ENCODE data around the gene ASIC5. TPM values are rescaled to one million over a fixed set of nuclear protein-coding genes. Genes with fewer than 3 reads are reported as not detected.

The ASIC5 gene
- total RNA-seq, 2 donors from 2014 or later, result 0.15 TPM; not detected in 1

GRCh38 chr4:155907556-155907955 is 41.5 kb upstream of the ASIC5 start:
- H3K9me3 ChIP-seq, result no peaks in the 10 kb centered on the region
- no peak overlapping the region for H3K4me3 ChIP-seq
- H3K4me1 ChIP-seq, result no peaks in the 10 kb centered on the region
- H3K27ac ChIP-seq, result no peak overlapping the region
- no peak for TF ChIP-seq CTCF (IDR thresholded peaks at IDR 0.05)
- no peaks in the 10 kb centered on the region for H3K27me3 ChIP-seq
- intact Hi-C loops (cut with DNase I), result no loop called here
- H3K9ac ChIP-seq (ENCODE audit: low read depth in 2 of 2, low read length in 2 of 2), result no peak overlapping the region
- H3K36me3 ChIP-seq, result no peaks in the 10 kb centered on the region
- no peak for DNase-seq

- Histone ChIP-seq H3K4me1 (no peaks in the 10 kb centered on the region), H3K9me3 (no peaks in the 10 kb centered on the region), H3K27me3 (no peaks in the 10 kb centered on the region), H3K9ac (ENCODE audit: low read depth in 2 of 2, low read length in 2 of 2) (no peak overlapping the region), H3K27ac (no peak overlapping the region), H3K4me3 (no peak overlapping the region), H3K36me3 (no peaks in the 10 kb centered on the region)
- DNase-seq, result no peak
- intact Hi-C loops (cut with DNase I), result no loop called here
- no peak for TF ChIP-seq CTCF (IDR thresholded peaks at IDR 0.05)
Measured at GRCh38 chr4:155906554-155907247, 40.6 kb upstream of the ASIC5 start.

GRCh38 chr4:155904331-155904730 is 38.3 kb upstream of the ASIC5 start:
- Histone ChIP-seq H3K9me3 (no peaks in the 10 kb centered on the region), H3K36me3 (no peaks in the 10 kb centered on the region), H3K9ac (ENCODE audit: low read depth in 2 of 2, low read length in 2 of 2) (no peak overlapping the region), H3K27me3 (no peaks in the 10 kb centered on the region), H3K4me3 (no peak overlapping the region), H3K4me1 (no peaks in the 10 kb centered on the region), H3K27ac (no peak overlapping the region)
- TF ChIP-seq CTCF (IDR thresholded peaks at IDR 0.05), result no peak
- DNase-seq, result no peak
- intact Hi-C loops (cut with DNase I), result no loop called here

GRCh38 chr4:155903453-155903852 is 37.4 kb upstream of the ASIC5 start, which contains the start of gene TDO2:
TDO2 (plus strand) TSS chr4:155903696; CDS start chr4:155903759, 63 bp downstream.
- H3K9ac ChIP-seq (ENCODE audit: low read depth in 2 of 2, low read length in 2 of 2), result no peak within 1 kb of the TSS
- DNase-seq, result no peak
- H3K4me1 ChIP-seq, result no peaks in the 10 kb centered on the region
- no peak within 1 kb of the TSS for H3K27ac ChIP-seq
- no peaks in the 10 kb centered on the region for H3K36me3 ChIP-seq
- no peaks in the 10 kb centered on the region for H3K9me3 ChIP-seq
- TF ChIP-seq CTCF (IDR thresholded peaks at IDR 0.05), result no peak
- H3K27me3 ChIP-seq, result no peaks in the 10 kb centered on the region
- no peak within 1 kb of the TSS for H3K4me3 ChIP-seq
- intact Hi-C loops (cut with DNase I), result no loop called here

- no peak overlapping the region for H3K4me3 ChIP-seq
- DNase-seq, result no peak
- H3K9me3 ChIP-seq, result no peaks in the 10 kb centered on the region
- no peak overlapping the region for H3K27ac ChIP-seq
- H3K4me1 ChIP-seq, result no peaks in the 10 kb centered on the region
- TF ChIP-seq CTCF (IDR thresholded peaks at IDR 0.05), result no peak
- no peak overlapping the region for H3K9ac ChIP-seq (ENCODE audit: low read depth in 2 of 2, low read length in 2 of 2)
- no peaks in the 10 kb centered on the region for H3K27me3 ChIP-seq
- intact Hi-C loops (cut with DNase I), result no loop called here
- no peaks in the 10 kb centered on the region for H3K36me3 ChIP-seq
Measured at GRCh38 chr4:155901013-155901412, 34.9 kb upstream of the ASIC5 start.
